GM12875 (cell line): ENCODE measurements around the gene PDE8B.

Experiments
- H3K4me3 ChIP-seq: one replicate; pipeline ENCODE4 v1.5.1; 2011; ENCODE audit warnings: low read depth, low read length, control low read depth
- TF ChIP-seq, protein P1 (sequence below): IDR thresholded peaks from 2 replicates; pipeline ENCODE4 v1.5.1; 2011; ENCODE audit warnings: low read depth, mild to moderate bottlenecking, control low read depth, inconsistent platforms, low read length, moderate library complexity, borderline replicate concordance; ENCODE audit not compliant: insufficient read depth

Gene PDE8B

DNA sequence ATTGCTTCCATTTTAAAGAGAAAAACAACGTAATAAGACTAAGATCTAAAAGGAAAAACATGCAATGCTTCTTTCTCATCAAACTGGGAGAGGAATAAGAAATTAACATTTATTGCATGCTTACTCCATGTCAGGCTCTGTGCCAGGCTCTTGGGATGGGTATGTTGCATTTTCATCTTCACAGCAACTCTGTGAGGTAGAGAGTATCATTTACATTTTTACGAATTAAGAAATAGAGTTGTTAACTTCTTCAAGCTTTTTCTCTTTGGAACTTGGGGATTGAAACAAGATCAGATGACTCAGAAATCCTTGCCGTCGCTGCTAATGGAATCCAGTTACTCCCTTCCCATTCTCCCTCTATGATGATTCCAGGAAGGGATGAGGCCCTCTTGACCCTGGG lies 39.5 kb downstream of the PDE8B start:
- TF ChIP-seq, protein P1, sequence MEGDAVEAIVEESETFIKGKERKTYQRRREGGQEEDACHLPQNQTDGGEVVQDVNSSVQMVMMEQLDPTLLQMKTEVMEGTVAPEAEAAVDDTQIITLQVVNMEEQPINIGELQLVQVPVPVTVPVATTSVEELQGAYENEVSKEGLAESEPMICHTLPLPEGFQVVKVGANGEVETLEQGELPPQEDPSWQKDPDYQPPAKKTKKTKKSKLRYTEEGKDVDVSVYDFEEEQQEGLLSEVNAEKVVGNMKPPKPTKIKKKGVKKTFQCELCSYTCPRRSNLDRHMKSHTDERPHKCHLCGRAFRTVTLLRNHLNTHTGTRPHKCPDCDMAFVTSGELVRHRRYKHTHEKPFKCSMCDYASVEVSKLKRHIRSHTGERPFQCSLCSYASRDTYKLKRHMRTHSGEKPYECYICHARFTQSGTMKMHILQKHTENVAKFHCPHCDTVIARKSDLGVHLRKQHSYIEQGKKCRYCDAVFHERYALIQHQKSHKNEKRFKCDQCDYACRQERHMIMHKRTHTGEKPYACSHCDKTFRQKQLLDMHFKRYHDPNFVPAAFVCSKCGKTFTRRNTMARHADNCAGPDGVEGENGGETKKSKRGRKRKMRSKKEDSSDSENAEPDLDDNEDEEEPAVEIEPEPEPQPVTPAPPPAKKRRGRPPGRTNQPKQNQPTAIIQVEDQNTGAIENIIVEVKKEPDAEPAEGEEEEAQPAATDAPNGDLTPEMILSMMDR = no peak

DNA sequence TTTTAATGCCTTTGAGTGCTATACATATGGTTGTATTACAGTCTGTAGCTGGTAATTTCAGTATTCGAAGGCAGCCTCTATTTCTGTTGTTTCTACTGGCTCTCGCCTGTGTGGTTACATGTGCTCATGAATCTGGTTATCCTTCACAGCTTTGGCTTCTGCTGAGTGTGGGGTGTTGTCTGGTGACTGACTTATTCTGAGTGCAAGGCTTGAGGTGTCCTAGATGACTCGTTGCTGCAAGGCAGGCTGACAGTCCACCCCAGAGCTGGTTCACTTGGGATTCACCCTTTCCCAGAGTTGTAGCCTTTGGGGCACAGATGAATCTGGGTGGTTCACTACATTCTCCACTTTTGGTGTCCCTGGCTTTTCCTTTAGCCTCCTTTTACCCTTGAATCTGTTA lies 41.4 kb downstream of the PDE8B start:
- TF ChIP-seq, protein P1 = no peak
- H3K4me3 ChIP-seq = no peak overlapping the region

More for the DNA sequence above, 39.5 kb downstream of the PDE8B start:
- no peak overlapping the region for H3K4me3 ChIP-seq

DNA sequence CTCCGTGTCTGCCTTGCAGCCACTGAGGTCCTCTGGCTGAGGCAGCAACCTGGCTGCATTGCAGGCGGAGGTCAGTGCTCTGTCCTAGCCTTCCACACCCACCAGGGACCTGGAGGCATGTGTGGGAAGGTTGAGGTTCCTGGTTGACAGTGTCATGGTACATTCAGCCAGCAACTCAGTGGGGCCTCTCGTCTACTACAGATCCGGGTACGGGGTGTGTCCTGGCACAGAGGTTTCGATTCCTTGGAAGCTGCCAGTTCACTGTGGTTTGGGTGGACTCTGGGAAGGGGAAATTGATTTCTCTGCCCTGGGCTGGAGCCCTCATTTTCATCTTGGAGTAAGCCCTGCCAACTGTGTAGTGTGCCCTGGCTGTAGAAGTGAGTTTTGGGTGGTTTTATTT lies 45.1 kb downstream of the PDE8B start:
- TF ChIP-seq, protein P1 = no peak
- H3K4me3 ChIP-seq = peak overlapping the region; percentile 15

DNA sequence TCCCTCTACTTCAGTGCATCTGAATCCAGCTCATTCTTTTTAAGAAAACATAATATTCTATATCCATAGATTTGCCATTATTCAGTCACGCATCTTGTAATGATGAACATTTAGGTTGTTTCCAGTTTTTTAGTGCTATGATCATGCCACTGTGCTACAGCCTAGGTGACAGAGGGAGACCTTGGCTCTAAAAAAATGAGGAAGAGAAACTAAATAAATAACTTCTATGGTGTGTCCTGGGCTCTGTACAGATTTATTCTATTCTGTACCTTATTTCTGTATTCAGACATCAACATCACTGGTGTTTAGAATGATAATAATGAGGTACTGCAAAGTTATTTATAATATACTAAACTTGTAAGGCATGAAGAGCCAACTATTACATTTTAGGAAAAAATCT lies 45.9 kb downstream of the PDE8B start:
- TF ChIP-seq, protein P1 = no peak
- H3K4me3 ChIP-seq = no peak overlapping the region

DNA sequence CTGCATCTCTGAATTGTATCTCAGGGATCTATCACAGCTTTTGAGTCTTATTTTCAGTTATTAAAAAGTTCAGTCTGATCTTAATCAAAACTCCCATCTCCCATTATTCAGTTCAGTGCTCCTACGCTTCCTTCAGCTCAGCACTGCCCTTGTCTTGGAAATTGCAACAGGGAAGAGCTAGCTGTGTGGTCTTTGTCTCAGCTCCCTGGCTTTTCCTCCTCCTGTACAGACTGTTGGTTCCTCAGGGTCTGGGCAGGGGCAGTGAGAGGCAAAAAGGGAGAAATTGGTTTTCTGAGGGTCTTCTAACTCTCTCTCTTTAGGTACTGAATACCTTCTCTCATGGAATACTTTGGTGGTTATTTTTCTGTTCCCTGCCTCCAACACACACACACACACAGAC lies 48.2 kb downstream of the PDE8B start:
- H3K4me3 ChIP-seq = no peak overlapping the region
- TF ChIP-seq, protein P1 = no peak

DNA sequence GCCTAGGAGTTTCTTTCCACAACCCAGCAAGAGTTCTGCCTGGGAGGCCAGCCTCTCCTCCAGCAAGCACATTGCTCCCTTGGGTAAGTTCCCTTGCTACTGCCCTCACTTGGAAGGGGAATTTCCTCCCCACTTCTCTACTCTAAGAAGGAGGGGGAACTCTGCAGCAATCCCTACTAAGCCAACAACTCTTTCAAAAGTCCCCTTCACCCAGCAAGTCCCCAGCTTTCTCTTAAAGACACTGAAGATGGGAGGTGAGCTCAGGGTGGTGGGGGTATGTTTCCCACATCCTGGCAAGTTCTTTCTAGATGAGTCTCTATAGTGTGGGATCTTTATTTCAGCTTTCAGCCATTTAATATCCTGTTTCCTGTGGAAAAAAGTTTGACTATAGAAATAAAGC lies 49.0 kb downstream of the PDE8B start:
- TF ChIP-seq, protein P1 = no peak

DNA sequence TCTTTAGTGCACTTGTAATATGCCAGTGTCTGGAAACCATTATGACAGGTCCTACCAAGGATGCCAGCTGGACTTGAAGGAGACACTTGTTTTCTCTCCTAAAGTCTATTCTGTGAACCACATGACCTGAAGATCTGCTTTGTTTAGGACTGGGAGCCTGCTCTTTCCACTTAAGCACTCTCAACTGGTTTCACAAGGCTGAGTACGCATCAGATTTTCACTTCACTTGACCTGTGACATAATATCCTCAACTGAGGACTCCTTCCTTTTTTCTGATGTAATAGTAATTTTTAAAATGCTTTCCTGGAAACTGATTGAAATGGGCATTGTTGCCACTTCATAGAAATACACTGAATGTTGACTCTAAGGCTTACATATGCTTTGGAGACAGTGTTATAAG lies 52.2 kb downstream of the PDE8B start:
- TF ChIP-seq, protein P1 = no peak
- no peak overlapping the region for H3K4me3 ChIP-seq

More for the DNA sequence above, 49.0 kb downstream of the PDE8B start:
- H3K4me3 ChIP-seq = no peak overlapping the region
